ENCODE data around the gene MRPL57. TPM values are rescaled to one million over a fixed set of nuclear protein-coding genes. Genes with fewer than 3 reads are reported as not detected.
"Not testable (repeated sequence)": the region's sequence is repeated elsewhere in the genome, so short reads cannot be mapped to it uniquely, and the experiment has no call there.

The MRPL57 gene
- total RNA-seq, 2 donors from 2014 or later = 17.3 to 23.8 TPM

- no peaks in the 10 kb centered on the region for H3K27me3 Mint-ChIP-seq
- no peak overlapping the region for H3K4me3 Mint-ChIP-seq
- ATAC-seq (peak in 1 of 2 donors; percentile 36), DNase-seq (ENCODE audit: low spot score) (no peak)
- H3K9me3 Mint-ChIP-seq = no peaks in the 10 kb centered on the region
- peaks cover 2 to 7% of the 10 kb centered on the region in 2 donors for H3K4me1 Mint-ChIP-seq (ENCODE audit: low read depth in 2 of 2)
- H3K27ac Mint-ChIP-seq = no peak overlapping the region
- H3K36me3 Mint-ChIP-seq = peaks cover 7% of the 10 kb centered on the region
Measured at GRCh38 chr13:21152251-21152899, 24.1 kb upstream of the MRPL57 start.

GRCh38 chr13:21164631-21165030 is 11.8 kb upstream of the MRPL57 start:
- ATAC-seq (no peak), DNase-seq (ENCODE audit: low spot score) (no peak)
- Mint-ChIP-seq H3K4me1 (ENCODE audit: low read depth in 2 of 2) (no peaks in the 10 kb centered on the region), H3K27ac (no peak overlapping the region), H3K36me3 (no peaks in the 10 kb centered on the region), H3K9me3 (no peaks in the 10 kb centered on the region), H3K27me3 (no peaks in the 10 kb centered on the region), H3K4me3 (no peak overlapping the region)

- not testable (repeated sequence) for H3K4me1 Mint-ChIP-seq (ENCODE audit: low read depth in 2 of 2); H3K4me3 Mint-ChIP-seq; DNase-seq (ENCODE audit: low spot score); H3K36me3 Mint-ChIP-seq; H3K27me3 Mint-ChIP-seq; H3K27ac Mint-ChIP-seq; ATAC-seq; H3K9me3 Mint-ChIP-seq
Measured at GRCh38 chr13:21165606-21166005, 10.9 kb upstream of the MRPL57 start.

GRCh38 chr13:21171420-21171819 is 5.0 kb upstream of the MRPL57 start:
- DNase-seq (ENCODE audit: low spot score) (no peak), ATAC-seq (no peak)
- Mint-ChIP-seq H3K27me3 (no peaks in the 10 kb centered on the region), H3K36me3 (no peaks in the 10 kb centered on the region), H3K4me1 (ENCODE audit: low read depth in 2 of 2) (peaks cover 3 to 9% of the 10 kb centered on the region in 2 donors), H3K9me3 (no peaks in the 10 kb centered on the region), H3K4me3 (no peak overlapping the region), H3K27ac (no peak overlapping the region)

GRCh38 chr13:21173767-21174166 is 2.7 kb upstream of the MRPL57 start:
- H3K27me3 Mint-ChIP-seq, H3K36me3 Mint-ChIP-seq: not testable (repeated sequence)
- H3K4me3 Mint-ChIP-seq = peak overlapping the region; percentile 22

GRCh38 chr13:21175656-21176214 is 723 bp upstream of the MRPL57 start:
- Mint-ChIP-seq H3K4me3 (peak overlapping the region; percentile 92), H3K27ac (peak overlapping the region; percentile 93 to 94), H3K36me3 (no peaks in the 10 kb centered on the region), H3K27me3 (no peaks in the 10 kb centered on the region), H3K9me3 (no peaks in the 10 kb centered on the region), H3K4me1 (ENCODE audit: low read depth in 2 of 2) (peaks cover 10 to 15% of the 10 kb centered on the region in 2 donors)
- DNase-seq (ENCODE audit: low spot score) (no peak), ATAC-seq (no peak)

More at GRCh38 chr13:21173767-21174166, 2.7 kb upstream of the MRPL57 start:
- not testable (repeated sequence) for ATAC-seq; DNase-seq (ENCODE audit: low spot score); H3K27ac Mint-ChIP-seq; H3K9me3 Mint-ChIP-seq
- peaks cover 10 to 15% of the 10 kb centered on the region in 2 donors for H3K4me1 Mint-ChIP-seq (ENCODE audit: low read depth in 2 of 2)

GRCh38 chr13:21176982-21177284 is 475 bp downstream of the MRPL57 start:
- H3K4me1 Mint-ChIP-seq (ENCODE audit: low read depth in 2 of 2) = peaks cover 10 to 15% of the 10 kb centered on the region in 2 donors
- H3K4me3 Mint-ChIP-seq = peak overlapping the region; percentile 92
- peak; percentile 52 for ATAC-seq
- no peak for DNase-seq (ENCODE audit: low spot score)
- peak overlapping the region; percentile 93 to 94 for H3K27ac Mint-ChIP-seq
- no peaks in the 10 kb centered on the region for H3K27me3 Mint-ChIP-seq
- H3K36me3 Mint-ChIP-seq = no peaks in the 10 kb centered on the region
- no peaks in the 10 kb centered on the region for H3K9me3 Mint-ChIP-seq

- Mint-ChIP-seq H3K4me3 (no peak overlapping the region), H3K27me3 (no peaks in the 10 kb centered on the region), H3K9me3 (no peaks in the 10 kb centered on the region), H3K4me1 (ENCODE audit: low read depth in 2 of 2) (peaks cover 6 to 7% of the 10 kb centered on the region in 2 donors), H3K36me3 (no peaks in the 10 kb centered on the region), H3K27ac (no peak overlapping the region)
- DNase-seq (ENCODE audit: low spot score) (no peak), ATAC-seq (no peak)
Measured at GRCh38 chr13:21181671-21182070, 5.2 kb downstream of the MRPL57 start.

- H3K36me3 Mint-ChIP-seq; H3K9me3 Mint-ChIP-seq; H3K27ac Mint-ChIP-seq; ATAC-seq; H3K27me3 Mint-ChIP-seq; DNase-seq (ENCODE audit: low spot score); H3K4me1 Mint-ChIP-seq (ENCODE audit: low read depth in 2 of 2); H3K4me3 Mint-ChIP-seq: not testable (repeated sequence)
Measured at GRCh38 chr13:21186410-21186809, 10.0 kb downstream of the MRPL57 start.

GRCh38 chr13:21194756-21195155 is 18.3 kb downstream of the MRPL57 start:
- H3K27ac Mint-ChIP-seq; H3K9me3 Mint-ChIP-seq; H3K36me3 Mint-ChIP-seq; ATAC-seq; DNase-seq (ENCODE audit: low spot score); H3K4me1 Mint-ChIP-seq (ENCODE audit: low read depth in 2 of 2); H3K4me3 Mint-ChIP-seq: not testable (repeated sequence)
- H3K27me3 Mint-ChIP-seq = peaks cover 6 to 13% of the 10 kb centered on the region in 2 donors

- not testable (repeated sequence) for H3K9me3 Mint-ChIP-seq; ATAC-seq; H3K36me3 Mint-ChIP-seq; H3K27ac Mint-ChIP-seq; H3K4me3 Mint-ChIP-seq; DNase-seq (ENCODE audit: low spot score)
- Mint-ChIP-seq H3K4me1 (ENCODE audit: low read depth in 2 of 2) (peaks cover 3 to 15% of the 10 kb centered on the region in 2 donors), H3K27me3 (peaks cover 6 to 13% of the 10 kb centered on the region in 2 donors)
Measured at GRCh38 chr13:21197606-21198225, 21.3 kb downstream of the MRPL57 start.

GRCh38 chr13:21198391-21198790 is 21.9 kb downstream of the MRPL57 start:
- not testable (repeated sequence) for H3K4me3 Mint-ChIP-seq; H3K27ac Mint-ChIP-seq; H3K9me3 Mint-ChIP-seq; DNase-seq (ENCODE audit: low spot score); H3K36me3 Mint-ChIP-seq
- peak in 1 of 2 donors; percentile 41 for ATAC-seq
- Mint-ChIP-seq H3K4me1 (ENCODE audit: low read depth in 2 of 2) (peaks cover 10 to 22% of the 10 kb centered on the region in 2 donors), H3K27me3 (peaks cover 6 to 13% of the 10 kb centered on the region in 2 donors)

- ATAC-seq; H3K4me3 Mint-ChIP-seq; DNase-seq (ENCODE audit: low spot score); H3K36me3 Mint-ChIP-seq; H3K27ac Mint-ChIP-seq; H3K9me3 Mint-ChIP-seq: not testable (repeated sequence)
- peaks cover 3 to 13% of the 10 kb centered on the region in 2 donors for H3K27me3 Mint-ChIP-seq
- H3K4me1 Mint-ChIP-seq (ENCODE audit: low read depth in 2 of 2) = peaks cover 11 to 22% of the 10 kb centered on the region in 2 donors
Measured at GRCh38 chr13:21201456-21202190, 25.2 kb downstream of the MRPL57 start.

Measured in natural killer cell treated with Interleukin-12 subunit alpha and Interleukin-12 subunit beta and Interleukin-15 and Interleukin-18, amount 100 ng/mL, for 72 hours (primary cell).